Upper lobe of right lung (tissue), 1 donor: ENCODE results near the gene PDE4A. TPM values are rescaled to one million over a fixed set of nuclear protein-coding genes. Genes with fewer than 3 reads are reported as not detected.

ENCODE experiments used
- ATAC-seq: fragments of 200-7000 bp; cut with Tn5 transposase; one replicate; pipeline ENCODE4 v1.9.1; 2020; ENCODE audit warnings: mild to moderate bottlenecking, moderate library complexity
- DNase-seq: peaks from one replicate; pipeline ENCODE4 v3.0.0-alpha.2; 2020
- H3K27ac ChIP-seq: fragments of 200-600 bp; one replicate; pipeline ENCODE4 v1.8.0; 2022
- H3K27me3 ChIP-seq: fragments of 200-600 bp; one replicate; pipeline ENCODE4 v1.8.0; 2022; ENCODE audit warnings: mild to moderate bottlenecking
- H3K36me3 ChIP-seq: fragments of 200-600 bp; one replicate; pipeline ENCODE4 v1.8.0; 2022
- H3K4me1 ChIP-seq: fragments of 200-600 bp; one replicate; pipeline ENCODE4 v1.8.0; 2022
- H3K4me3 ChIP-seq: fragments of 200-600 bp; one replicate; pipeline ENCODE4 v1.8.0; 2022; ENCODE audit warnings: mild to moderate bottlenecking
- H3K9me3 ChIP-seq: fragments of 200-600 bp; one replicate; pipeline ENCODE4 v1.8.0; 2022
- intact Hi-C: fragments of 100-400 bp; cut with DNase I; formaldehyde crosslinking; loops from one replicate; pipeline ENCODE4 v1.11.0; 2022
- total RNA-seq: library from RNA; stranded (reverse); fragmentation: NEBNext Ultra II Directional; extraction: Animal tissue kit (Norgen Biotek cat#: 25700); gene quantifications from one replicate; pipeline ENCODE4 v1.2.1, GENCODE V29; 2021
- TF ChIP-seq, protein P1 (sequence below): fragments of 200-600 bp; IDR thresholded peaks from one replicate; pipeline ENCODE4 v1.8.0; 2022; ENCODE audit warnings: antibody characterized with exemption
- donor health status: DM: no; HTN: yes; CAD: no; lungs with severe emphysema.

The PDE4A gene
- total RNA-seq, 1 donor from 2014 or later: 35.5 TPM

DNA sequence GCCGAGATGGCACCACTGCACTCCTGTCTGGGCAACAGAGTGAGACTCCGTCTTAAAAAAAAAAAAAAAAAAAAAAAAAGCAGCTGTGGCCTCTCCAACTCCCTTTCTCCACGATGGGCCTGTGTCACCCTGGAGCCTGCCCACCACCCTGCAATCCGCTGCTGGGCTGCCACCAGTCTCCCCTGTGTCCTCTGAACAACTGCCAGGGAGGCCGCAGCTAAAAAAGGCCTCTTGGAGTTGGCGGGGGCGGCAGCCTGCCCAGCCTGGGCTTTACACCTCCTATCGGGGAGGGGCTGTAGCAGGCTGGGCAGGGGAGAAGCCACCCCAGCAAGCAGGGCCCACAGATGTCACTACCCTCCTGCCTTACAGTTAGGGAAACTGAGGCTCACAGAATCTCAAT, 20.5 kb upstream of the PDE4A start:
- Histone ChIP-seq H3K27ac (no peak overlapping the region), H3K27me3 (no peaks in the 10 kb centered on the region), H3K4me3 (no peak overlapping the region), H3K36me3 (peaks cover 26% of the 10 kb centered on the region), H3K4me1 (peaks cover 32% of the 10 kb centered on the region), H3K9me3 (no peaks in the 10 kb centered on the region)
- ATAC-seq (no peak), DNase-seq (no peak)
- intact Hi-C loops: loop anchor here (5.0 kb wide), 1 partner anchor 143 kb away; no protein-coding TSS in a partner anchor
- TF ChIP-seq, protein P1, sequence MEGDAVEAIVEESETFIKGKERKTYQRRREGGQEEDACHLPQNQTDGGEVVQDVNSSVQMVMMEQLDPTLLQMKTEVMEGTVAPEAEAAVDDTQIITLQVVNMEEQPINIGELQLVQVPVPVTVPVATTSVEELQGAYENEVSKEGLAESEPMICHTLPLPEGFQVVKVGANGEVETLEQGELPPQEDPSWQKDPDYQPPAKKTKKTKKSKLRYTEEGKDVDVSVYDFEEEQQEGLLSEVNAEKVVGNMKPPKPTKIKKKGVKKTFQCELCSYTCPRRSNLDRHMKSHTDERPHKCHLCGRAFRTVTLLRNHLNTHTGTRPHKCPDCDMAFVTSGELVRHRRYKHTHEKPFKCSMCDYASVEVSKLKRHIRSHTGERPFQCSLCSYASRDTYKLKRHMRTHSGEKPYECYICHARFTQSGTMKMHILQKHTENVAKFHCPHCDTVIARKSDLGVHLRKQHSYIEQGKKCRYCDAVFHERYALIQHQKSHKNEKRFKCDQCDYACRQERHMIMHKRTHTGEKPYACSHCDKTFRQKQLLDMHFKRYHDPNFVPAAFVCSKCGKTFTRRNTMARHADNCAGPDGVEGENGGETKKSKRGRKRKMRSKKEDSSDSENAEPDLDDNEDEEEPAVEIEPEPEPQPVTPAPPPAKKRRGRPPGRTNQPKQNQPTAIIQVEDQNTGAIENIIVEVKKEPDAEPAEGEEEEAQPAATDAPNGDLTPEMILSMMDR: no peak

DNA sequence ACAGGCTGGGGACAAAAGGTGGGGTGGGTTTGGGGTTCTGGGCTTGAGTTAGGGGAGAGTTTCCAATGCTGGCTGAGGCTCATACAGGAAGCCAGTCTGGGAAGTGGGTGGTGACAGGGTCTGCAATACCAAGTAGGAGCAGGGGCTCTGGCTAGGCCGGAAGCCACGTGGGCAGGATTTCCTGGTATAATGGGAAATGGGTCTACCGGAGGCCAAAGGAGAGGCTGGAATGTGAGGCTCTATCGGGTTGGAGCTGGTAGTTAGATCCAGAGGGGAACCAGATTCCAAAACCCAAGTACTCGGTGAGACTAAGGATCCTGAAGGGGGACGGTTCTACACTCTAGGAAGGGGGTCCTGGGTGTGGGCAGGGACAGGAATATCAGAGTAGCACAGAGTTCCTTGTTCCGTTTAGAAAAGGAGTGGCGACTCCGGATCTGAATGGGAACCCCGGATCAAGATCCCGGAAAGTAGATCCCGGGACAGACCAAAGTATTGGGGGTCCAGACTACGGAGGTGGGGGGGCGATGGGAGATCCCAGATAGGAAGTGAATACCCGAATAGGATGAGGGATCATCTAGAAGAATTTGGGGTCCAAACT, 17.8 kb upstream of the PDE4A start:
- DNase-seq: no peak
- intact Hi-C loops: loop anchor here (5.0 kb wide), 1 partner anchor 145 kb away; no protein-coding TSS in a partner anchor
- H3K4me1 ChIP-seq: peaks cover 47% of the 10 kb centered on the region

DNA sequence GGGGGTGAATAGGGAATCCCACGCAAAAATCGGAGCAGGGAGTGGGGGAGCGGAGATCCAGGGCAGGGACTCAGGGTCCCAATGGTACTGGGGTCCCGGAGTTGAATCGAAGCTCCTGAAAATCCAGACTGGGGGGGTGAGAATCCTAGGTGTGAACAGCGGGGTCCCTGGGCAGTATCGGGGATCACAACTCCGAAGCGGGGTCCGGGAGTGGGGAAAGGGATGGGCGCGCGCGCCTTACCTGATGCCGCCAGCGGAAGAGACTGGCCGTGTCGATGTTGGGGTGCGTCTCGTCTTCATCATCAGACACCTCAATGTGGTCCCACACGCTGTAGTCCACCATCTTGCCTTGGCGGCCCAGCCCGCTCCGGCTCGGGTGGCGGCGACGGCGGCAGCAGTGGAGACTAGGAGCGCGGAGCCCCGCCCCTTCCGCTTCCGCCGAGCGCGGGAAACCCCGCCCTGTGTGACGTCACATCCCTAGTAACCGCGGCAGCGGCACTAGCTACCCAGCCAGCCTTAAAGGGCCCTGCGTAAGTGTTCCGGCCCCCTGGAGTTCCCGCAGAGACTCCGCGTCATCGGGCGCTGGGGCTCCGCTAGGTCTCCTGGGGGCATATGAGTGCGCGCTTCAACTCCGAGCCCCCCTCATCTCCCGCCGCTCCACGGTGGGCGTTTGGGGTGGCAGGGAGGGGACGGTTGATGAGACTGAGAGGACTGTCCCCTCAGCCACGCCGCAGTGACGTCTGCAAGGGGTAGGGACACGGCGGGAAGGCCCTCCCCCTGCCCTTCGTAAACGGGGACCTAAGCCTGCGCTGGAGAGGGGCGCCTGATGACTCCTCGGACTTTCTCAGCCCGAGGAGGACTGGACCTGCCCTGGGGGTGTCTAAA, 17.0 kb upstream of the PDE4A start, which contains the start of gene CDC37:
CDC37 (minus strand) TSS at position 406 of the 885 bp plus-strand sequence; CDS start at position 343, 63 bp downstream.
- H3K27me3 ChIP-seq: peaks cover 7% of the 10 kb centered on the region
- intact Hi-C loops: loop anchor here (5.0 kb wide), 1 partner anchor 146 kb away; no protein-coding TSS in a partner anchor
- H3K9me3 ChIP-seq: no peaks in the 10 kb centered on the region
- TF ChIP-seq, protein P1: no peak
- H3K4me3 ChIP-seq: peak within 1 kb of the TSS; percentile 89
- H3K36me3 ChIP-seq: peaks cover 8% of the 10 kb centered on the region
- peak within 1 kb of the TSS; percentile 71 for H3K27ac ChIP-seq
- peaks cover 47% of the 10 kb centered on the region for H3K4me1 ChIP-seq
- DNase-seq (peak; percentile 98), ATAC-seq (peak; percentile 93)

More for the DNA sequence above, 17.8 kb upstream of the PDE4A start:
- Histone ChIP-seq H3K9me3 (no peaks in the 10 kb centered on the region), H3K4me3 (peak overlapping the region; percentile 89), H3K27me3 (peaks cover 7% of the 10 kb centered on the region), H3K36me3 (peaks cover 15% of the 10 kb centered on the region), H3K27ac (peak overlapping the region; percentile 71)
- TF ChIP-seq, protein P1: no peak
- ATAC-seq: no peak

DNA sequence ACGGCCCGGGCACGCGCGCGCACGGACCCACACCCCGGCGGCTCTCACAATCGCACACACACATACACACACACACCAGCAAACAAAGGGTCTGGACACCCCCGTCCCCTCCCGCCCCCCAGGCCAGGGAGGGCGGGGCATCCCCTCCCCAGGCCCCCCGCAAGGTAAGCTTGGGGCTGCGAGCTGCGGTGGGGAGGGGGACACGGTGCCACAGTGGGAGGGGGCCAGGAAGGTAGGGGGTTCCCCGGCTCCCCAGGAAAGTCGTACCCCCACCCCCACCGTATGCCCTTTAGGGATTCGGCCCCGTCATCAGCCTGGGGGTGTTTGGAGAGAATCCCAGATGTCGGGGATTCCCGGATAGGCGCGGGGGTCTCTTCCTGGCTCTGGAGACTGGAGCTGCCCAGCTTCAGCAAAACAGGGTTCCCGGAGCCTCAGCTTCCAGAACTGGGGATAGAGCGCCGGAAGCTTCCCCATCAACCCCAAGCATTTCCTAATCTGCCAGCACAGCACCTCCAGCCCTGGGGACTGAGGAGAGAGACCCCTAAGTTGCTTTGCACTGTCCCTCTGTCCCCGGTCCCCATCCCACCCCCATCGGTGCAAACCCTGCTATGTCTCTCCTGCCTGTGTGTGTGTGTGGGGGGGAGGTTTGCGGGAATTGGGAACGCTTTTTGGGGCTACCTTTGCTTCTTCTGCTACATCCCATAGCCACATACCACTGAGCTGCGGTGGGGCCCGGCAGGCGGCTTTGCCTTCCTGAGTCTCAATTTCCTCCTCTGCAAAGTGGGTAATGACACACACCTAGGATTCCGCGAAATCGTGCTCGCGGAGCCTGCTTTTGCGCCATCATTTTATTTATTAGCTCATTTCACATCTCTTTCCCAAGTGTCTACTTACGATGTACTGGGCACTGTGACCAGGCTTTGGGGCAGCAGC, 15.2 kb upstream of the PDE4A start:
- peaks cover 47% of the 10 kb centered on the region for H3K4me1 ChIP-seq
- H3K4me3 ChIP-seq: peak overlapping the region; percentile 89

More for the DNA sequence above, 15.2 kb upstream of the PDE4A start:
- DNase-seq (no peak), ATAC-seq (no peak)
- intact Hi-C loops: loop anchor here (5.0 kb wide), 1 partner anchor 148 kb away; no protein-coding TSS in a partner anchor
- peak overlapping the region; percentile 36 for H3K27ac ChIP-seq
- H3K27me3 ChIP-seq: peaks cover 7% of the 10 kb centered on the region
- no peaks in the 10 kb centered on the region for H3K36me3 ChIP-seq
- no peaks in the 10 kb centered on the region for H3K9me3 ChIP-seq
- TF ChIP-seq, protein P1: no peak
